Measurements from ENCODE around the gene IPO4. TPM values are rescaled to one million over a fixed set of nuclear protein-coding genes. Genes with fewer than 3 reads are reported as not detected.

IPO4 gene
- total RNA-seq, 2 donors from 2014 or later: 42.6 to 44.5 TPM

GRCh38 chr14:24151404-24152080, 37.1 kb downstream of the IPO4 start:
- DNase-seq (ENCODE audit: low spot score): no peak
- Histone ChIP-seq H3K9me3 (no peaks in the 10 kb centered on the region), H3K4me1 (replicated peaks) (peaks cover 6% of the 10 kb centered on the region), H3K27me3 (replicated peaks; ENCODE audit: insufficient read depth) (no peaks in the 10 kb centered on the region), H3K27ac (no peak overlapping the region), H3K4me3 (no peak overlapping the region), H3K36me3 (peaks cover 3 to 30% of the 10 kb centered on the region in 2 donors)
- no peak for TF ChIP-seq POLR2AphosphoS5 (IDR thresholded peaks at IDR 0.05)
- TF ChIP-seq CTCF (IDR thresholded peaks at IDR 0.05): no peak
- no peak for TF ChIP-seq POLR2A (IDR thresholded peaks at IDR 0.05)
- intact Hi-C loops (cut with DNase I): no loop called here
- 97% methylated on average over 16 of the region's 16 CpGs for WGBS

- H3K4me3 ChIP-seq: no peak overlapping the region
- intact Hi-C loops (cut with DNase I): no loop called here
- no peaks in the 10 kb centered on the region for H3K27me3 ChIP-seq (replicated peaks; ENCODE audit: insufficient read depth)
- 87% methylated on average over 9 of the region's 9 CpGs for WGBS
- no peak for TF ChIP-seq CTCF (IDR thresholded peaks at IDR 0.05)
- TF ChIP-seq POLR2AphosphoS5 (IDR thresholded peaks at IDR 0.05): no peak
- no peak for TF ChIP-seq POLR2A (IDR thresholded peaks at IDR 0.05)
- no peak overlapping the region for H3K27ac ChIP-seq
- no peak for DNase-seq (ENCODE audit: low spot score)
- no peaks in the 10 kb centered on the region for H3K9me3 ChIP-seq
- peaks cover 3 to 30% of the 10 kb centered on the region in 2 donors for H3K36me3 ChIP-seq
- H3K4me1 ChIP-seq (replicated peaks): peaks cover 6% of the 10 kb centered on the region
Measured at GRCh38 chr14:24150993-24151392, 37.6 kb downstream of the IPO4 start.

GRCh38 chr14:24150567-24150966, 38.0 kb downstream of the IPO4 start:
- H3K9me3 ChIP-seq: no peaks in the 10 kb centered on the region
- peaks cover 7% of the 10 kb centered on the region for H3K4me1 ChIP-seq (replicated peaks)
- intact Hi-C loops (cut with DNase I): no loop called here
- H3K27ac ChIP-seq: no peak overlapping the region
- H3K36me3 ChIP-seq: peaks cover 3 to 26% of the 10 kb centered on the region in 2 donors
- TF ChIP-seq POLR2A (IDR thresholded peaks at IDR 0.05) (no peak), CTCF (IDR thresholded peaks at IDR 0.05) (no peak), POLR2AphosphoS5 (IDR thresholded peaks at IDR 0.05) (no peak)
- no peaks in the 10 kb centered on the region for H3K27me3 ChIP-seq (replicated peaks; ENCODE audit: insufficient read depth)
- WGBS: 91% methylated on average over 9 of the region's 9 CpGs
- no peak overlapping the region for H3K4me3 ChIP-seq
- DNase-seq (ENCODE audit: low spot score): no peak

- Histone ChIP-seq H3K27ac (no peak overlapping the region), H3K4me3 (no peak overlapping the region), H3K36me3 (peaks cover 3 to 21% of the 10 kb centered on the region in 2 donors), H3K4me1 (replicated peaks) (peaks cover 11% of the 10 kb centered on the region), H3K27me3 (replicated peaks; ENCODE audit: insufficient read depth) (no peaks in the 10 kb centered on the region), H3K9me3 (no peaks in the 10 kb centered on the region)
- no peak for DNase-seq (ENCODE audit: low spot score)
- intact Hi-C loops (cut with DNase I): no loop called here
- WGBS: 95% methylated on average over 9 of the region's 9 CpGs
- TF ChIP-seq CTCF (IDR thresholded peaks at IDR 0.05) (no peak), POLR2A (IDR thresholded peaks at IDR 0.05) (no peak)
Measured at GRCh38 chr14:24150061-24150460, 38.6 kb downstream of the IPO4 start.

GRCh38 chr14:24149302-24149969, 39.2 kb downstream of the IPO4 start:
- no peak for DNase-seq (ENCODE audit: low spot score)
- no peaks in the 10 kb centered on the region for H3K9me3 ChIP-seq
- no peak for TF ChIP-seq CTCF (IDR thresholded peaks at IDR 0.05)
- TF ChIP-seq POLR2A (IDR thresholded peaks at IDR 0.05): no peak
- TF ChIP-seq POLR2AphosphoS5 (IDR thresholded peaks at IDR 0.05): no peak
- H3K36me3 ChIP-seq: peaks cover 3 to 18% of the 10 kb centered on the region in 2 donors
- no peak overlapping the region for H3K27ac ChIP-seq
- H3K27me3 ChIP-seq (replicated peaks; ENCODE audit: insufficient read depth): no peaks in the 10 kb centered on the region
- H3K4me3 ChIP-seq: no peak overlapping the region
- intact Hi-C loops (cut with DNase I): no loop called here
- peaks cover 11% of the 10 kb centered on the region for H3K4me1 ChIP-seq (replicated peaks)
- WGBS: 95% methylated on average over 3 of the region's 3 CpGs
